Mesenchymal stem cell (in vitro differentiated cells and primary cell): ENCODE results near the gene TPM2.
"Not testable (repeated sequence)": the region's sequence is repeated elsewhere in the genome, so short reads cannot be mapped to it uniquely, and the experiment has no call there.

Experiments used
- DNase-seq: peaks from one replicate; pipeline ENCODE4 v3.0.0-alpha.2; 2013
- H2AFZ ChIP-seq: one replicate; pipeline ENCODE4 v1.6.1; 2013; ENCODE audit warnings: low read depth, mild to moderate bottlenecking, control low read depth, inconsistent platforms, low read length, moderate library complexity
- H2AK5ac ChIP-seq: 2 replicates; pipeline ENCODE4 v1.6.1; 2013; ENCODE audit warnings: low read length, moderate library complexity, mild to moderate bottlenecking, inconsistent platforms; ENCODE audit not compliant: severe bottlenecking
- H2BK120ac ChIP-seq: one replicate; pipeline ENCODE4 v1.6.1; 2013; ENCODE audit warnings: low read depth, mild to moderate bottlenecking, inconsistent platforms, low read length, moderate library complexity
- H2BK12ac ChIP-seq, 2 experiments: one replicate each; pipeline ENCODE4 v1.6.1; 2013; ENCODE audit warnings: inconsistent platforms in 2 of 2, low read length in 2 of 2, mild to moderate bottlenecking in 2 of 2, moderate library complexity in 2 of 2, control low read depth in 1 of 2
- H2BK15ac ChIP-seq: one replicate; pipeline ENCODE4 v1.6.1; 2013; ENCODE audit warnings: mild to moderate bottlenecking, low read depth, inconsistent platforms; ENCODE audit not compliant: poor library complexity, severe bottlenecking
- H2BK5ac ChIP-seq: 2 replicates; pipeline ENCODE4 v1.6.1; 2013; ENCODE audit warnings: low read depth, mild to moderate bottlenecking, low read length, control low read depth, inconsistent platforms; ENCODE audit not compliant: poor library complexity, severe bottlenecking
- H3K14ac ChIP-seq, 2 experiments: one replicate each; pipeline ENCODE4 v1.6.1; 2013; ENCODE audit warnings: inconsistent platforms in 2 of 2, low read length in 2 of 2, control low read depth in 1 of 2, mild to moderate bottlenecking in 1 of 2, moderate library complexity in 1 of 2
- H3K18ac ChIP-seq, 2 experiments: one replicate each; pipeline ENCODE4 v1.6.1; 2013; ENCODE audit warnings: inconsistent platforms in 2 of 2, low read length in 2 of 2, control low read depth in 1 of 2, low read depth in 1 of 2, mild to moderate bottlenecking in 1 of 2
- H3K23ac ChIP-seq, 2 experiments: one replicate each; pipeline ENCODE4 v1.6.1; 2013; ENCODE audit warnings: inconsistent platforms in 2 of 2, low read length in 2 of 2, mild to moderate bottlenecking in 2 of 2, moderate library complexity in 2 of 2, control low read depth in 1 of 2
- H3K27ac ChIP-seq: 2 replicates; pipeline ENCODE4 v1.5.1; 2013; ENCODE audit warnings: mild to moderate bottlenecking, moderate library complexity, low read length, control low read depth, inconsistent platforms; ENCODE audit not compliant: poor library complexity, severe bottlenecking
- H3K27me3 ChIP-seq, 2 experiments: 2 replicates each; pipeline versions ENCODE4 v1.6.1 to v1.7.0; 2013; ENCODE audit warnings: low read length in 2 of 2, mild to moderate bottlenecking in 2 of 2, moderate library complexity in 2 of 2, control low read depth in 1 of 2, inconsistent platforms in 1 of 2; ENCODE audit not compliant: control insufficient read depth in 1 of 2, insufficient read depth in 1 of 2
- H3K36me3 ChIP-seq, 2 experiments: 2 replicates each; pipeline versions ENCODE4 v1.6.1 to v1.7.0; 2013; ENCODE audit warnings: low read length in 2 of 2, control low read depth in 1 of 2, inconsistent platforms in 1 of 2, low read depth in 1 of 2, mild to moderate bottlenecking in 1 of 2; ENCODE audit not compliant: insufficient read depth in 2 of 2, control insufficient read depth in 1 of 2
- H3K4ac ChIP-seq, 2 experiments: one replicate each; pipeline ENCODE4 v1.6.1; 2013; ENCODE audit warnings: inconsistent platforms in 2 of 2, low read length in 2 of 2, mild to moderate bottlenecking in 2 of 2, moderate library complexity in 2 of 2, control low read depth in 1 of 2, low read depth in 1 of 2
- H3K4me1 ChIP-seq: 2 replicates; pipeline ENCODE4 v1.6.1; 2013; ENCODE audit warnings: low read depth, low read length, control low read depth; ENCODE audit not compliant: control insufficient read depth, insufficient read depth
- H3K4me2 ChIP-seq: 2 replicates; pipeline ENCODE4 v1.6.1; 2013; ENCODE audit warnings: low read length, mild to moderate bottlenecking, inconsistent platforms; ENCODE audit not compliant: poor library complexity, severe bottlenecking
- H3K4me3 ChIP-seq, 2 experiments: 2 replicates each; pipeline versions ENCODE4 v1.5.1 to v1.7.0; 2013; ENCODE audit warnings: low read length in 2 of 2, mild to moderate bottlenecking in 2 of 2, control low read depth in 1 of 2, low read depth in 1 of 2; ENCODE audit not compliant: insufficient read depth in 1 of 2
- H3K79me1 ChIP-seq: replicated peaks from 2 replicates; pipeline ENCODE4 v1.6.1; 2013; ENCODE audit warnings: mild to moderate bottlenecking, control low read depth, low read length, inconsistent platforms; ENCODE audit not compliant: poor library complexity, severe bottlenecking
- H3K9ac ChIP-seq: 2 replicates; pipeline ENCODE4 v1.7.0; 2013; ENCODE audit warnings: mild to moderate bottlenecking, low read length, moderate library complexity
- H3K9me3 ChIP-seq: 2 replicates; pipeline ENCODE4 v1.7.0; 2013; ENCODE audit warnings: mild to moderate bottlenecking, low read length; ENCODE audit not compliant: control insufficient read depth
- H4K8ac ChIP-seq: one replicate; pipeline ENCODE4 v1.6.1; 2013; ENCODE audit warnings: inconsistent platforms, mild to moderate bottlenecking, low read length, moderate library complexity
- H4K91ac ChIP-seq: one replicate; pipeline ENCODE4 v1.6.1; 2013; ENCODE audit warnings: mild to moderate bottlenecking, low read length, inconsistent platforms
- WGBS: methylation state at CpG from one replicate; pipeline ENCODE4 v1.1.7; 2013; ENCODE audit warnings: mixed read lengths; 5-methylcytosine and 5-hydroxymethylcytosine counted together

The TPM2 gene

DNA sequence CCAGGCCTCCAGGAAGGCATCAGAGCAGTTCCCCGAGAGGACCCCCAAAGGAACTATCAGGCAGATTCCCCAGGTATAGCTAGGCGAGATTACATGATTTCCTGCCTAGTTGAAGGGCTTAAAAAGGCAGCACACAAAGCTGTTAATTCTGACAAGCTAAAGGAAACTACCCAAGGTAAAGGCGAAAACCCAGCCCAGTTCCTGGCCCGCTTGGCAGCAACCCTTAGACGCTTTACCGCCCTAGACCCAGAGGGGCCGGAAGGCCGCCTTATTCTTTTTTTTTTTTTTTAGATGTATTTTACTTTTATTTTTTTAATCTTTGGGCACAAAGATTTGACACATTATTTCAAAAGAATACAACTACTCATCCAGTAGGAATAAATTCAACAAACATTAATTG is 51.0 kb downstream of the TPM2 start:
- not testable (repeated sequence) for H3K4me2 ChIP-seq, H2AFZ ChIP-seq, H4K91ac ChIP-seq, H3K27ac ChIP-seq, H3K14ac ChIP-seq, H2BK5ac ChIP-seq, DNase-seq, H3K9me3 ChIP-seq, H3K27me3 ChIP-seq, H4K8ac ChIP-seq, H3K4ac ChIP-seq, H3K36me3 ChIP-seq, H3K9ac ChIP-seq, H2AK5ac ChIP-seq, H3K4me3 ChIP-seq, H3K4me1 ChIP-seq, H2BK12ac ChIP-seq, H2BK120ac ChIP-seq, H3K23ac ChIP-seq, H3K18ac ChIP-seq, H3K79me1 ChIP-seq, H2BK15ac ChIP-seq
- 74% methylated on average over 3 of the region's 8 CpGs for WGBS

GRCh38 chr9:35637427-35637955 is 52.2 kb downstream of the TPM2 start:
- H3K4me3 ChIP-seq, H3K14ac ChIP-seq, H4K8ac ChIP-seq, DNase-seq, H3K23ac ChIP-seq, H3K9me3 ChIP-seq, H2AK5ac ChIP-seq, H3K4me1 ChIP-seq, H2BK5ac ChIP-seq, H3K4ac ChIP-seq, H2BK15ac ChIP-seq, H3K4me2 ChIP-seq, H2AFZ ChIP-seq, H4K91ac ChIP-seq, H3K9ac ChIP-seq, H3K27ac ChIP-seq, H2BK12ac ChIP-seq, H3K18ac ChIP-seq, H2BK120ac ChIP-seq, H3K79me1 ChIP-seq, H3K36me3 ChIP-seq, H3K27me3 ChIP-seq: not testable (repeated sequence)
- 92% methylated on average over 9 of the region's 9 CpGs for WGBS

GRCh38 chr9:35636877-35637246 is 52.9 kb downstream of the TPM2 start:
- not testable (repeated sequence) for H2BK12ac ChIP-seq, H4K91ac ChIP-seq, H3K27me3 ChIP-seq, H2BK5ac ChIP-seq, H3K9me3 ChIP-seq, H2BK15ac ChIP-seq, H3K14ac ChIP-seq, H3K4ac ChIP-seq, DNase-seq, H3K23ac ChIP-seq, H3K36me3 ChIP-seq, H3K4me2 ChIP-seq, H2AFZ ChIP-seq, H3K9ac ChIP-seq, H3K4me3 ChIP-seq, H3K79me1 ChIP-seq, H3K18ac ChIP-seq, H3K4me1 ChIP-seq, H4K8ac ChIP-seq, H2BK120ac ChIP-seq, H2AK5ac ChIP-seq, H3K27ac ChIP-seq
- 95% methylated on average over 6 of the region's 6 CpGs for WGBS

GRCh38 chr9:35636135-35636876 is 53.4 kb downstream of the TPM2 start:
- Histone ChIP-seq H2BK12ac (no peak overlapping the region), H3K79me1 (no peaks in the 10 kb centered on the region)
- WGBS: 91% methylated on average over 8 of the region's 9 CpGs

More at GRCh38 chr9:35636135-35636876, 53.4 kb downstream of the TPM2 start:
- Histone ChIP-seq H3K14ac (no peak overlapping the region), H3K23ac (no peak overlapping the region), H3K9me3 (no peaks in the 10 kb centered on the region), H4K91ac (no peak overlapping the region), H3K9ac (no peak overlapping the region), H3K27ac (no peak overlapping the region), H2BK5ac (no peak overlapping the region), H2AFZ (no peak overlapping the region), H3K4ac (no peak overlapping the region), H3K18ac (no peak overlapping the region), H3K4me2 (no peak overlapping the region), H3K4me1 (no peaks in the 10 kb centered on the region), H3K4me3 (no peak overlapping the region), H2BK15ac (no peak overlapping the region), H3K36me3 (peaks cover 0 to 4% of the 10 kb centered on the region in 2 experiments), H2BK120ac (no peak overlapping the region), H2AK5ac (no peak overlapping the region), H4K8ac (no peak overlapping the region), H3K27me3 (no peaks in the 10 kb centered on the region)
- DNase-seq: no peak
